ENCODE data around the gene FARS2. TPM values are rescaled to one million over a fixed set of nuclear protein-coding genes. Genes with fewer than 3 reads are reported as not detected.
"Not testable (repeated sequence)": the region's sequence is repeated elsewhere in the genome, so short reads cannot be mapped to it uniquely, and the experiment has no call there.

The FARS2 gene
- polyA plus RNA-seq, 2 donors: 5.0 to 10.5 TPM

DNA sequence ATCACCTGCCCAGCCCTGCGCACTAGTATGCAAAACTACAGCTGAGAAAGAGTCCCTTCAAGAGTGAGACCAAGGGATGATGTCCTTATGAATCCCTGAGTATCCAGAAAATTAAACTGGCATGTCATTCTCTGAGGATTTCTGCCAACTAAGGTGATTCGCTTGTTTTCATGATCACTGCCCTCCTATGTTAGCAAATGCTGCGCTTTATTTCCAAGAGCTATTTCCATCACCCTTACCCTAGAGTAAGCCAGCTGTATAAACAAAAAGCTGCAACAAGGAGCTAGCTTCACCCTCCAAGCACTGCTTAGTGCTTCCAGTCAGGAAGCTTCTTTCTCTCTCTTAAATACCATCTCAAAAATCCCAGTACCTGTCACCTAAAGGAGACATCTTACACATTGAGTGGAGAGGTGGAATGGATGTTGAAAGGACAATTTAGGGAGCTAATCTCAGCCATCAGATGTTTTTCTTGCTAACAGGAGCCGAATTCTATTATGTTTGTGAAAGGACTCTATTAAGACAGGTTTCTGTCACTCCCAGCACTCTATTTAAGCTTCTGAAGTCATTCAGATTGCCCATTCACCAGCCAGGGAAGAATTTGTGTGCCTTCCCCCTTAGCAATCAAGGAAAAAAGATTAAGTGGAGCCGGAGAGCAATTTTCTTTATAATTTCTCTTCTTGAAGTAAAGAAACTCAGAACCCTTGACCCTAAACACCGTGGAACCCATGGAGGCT is 423.2 kb downstream of the FARS2 start:
- no peaks in the 10 kb centered on the region for H3K4me1 ChIP-seq (ENCODE audit: control insufficient read depth in 2 of 2, insufficient read depth in 2 of 2, low read length in 1 of 2)
- H3K27ac ChIP-seq (ENCODE audit: low read depth in 2 of 2, low read length in 1 of 2): no peak overlapping the region
- no peaks in the 10 kb centered on the region for H3K9me3 ChIP-seq (ENCODE audit: control insufficient read depth in 2 of 2, insufficient read depth in 1 of 2, low read depth in 1 of 2, low read length in 1 of 2)
- no peak overlapping the region for H3K4me3 ChIP-seq (ENCODE audit: low read depth in 1 of 2, low read length in 2 of 2)
- no peaks in the 10 kb centered on the region for H3K27me3 ChIP-seq (ENCODE audit: control insufficient read depth in 1 of 2, insufficient read depth in 2 of 2, low read length in 2 of 2)
- H3K36me3 ChIP-seq (ENCODE audit: control insufficient read depth in 2 of 2, insufficient read depth in 2 of 2, low read length in 1 of 2): no peaks in the 10 kb centered on the region
- WGBS, 2 donors: 83 to 89% methylated on average over 6 of the region's 6 CpGs

- no peak overlapping the region for H3K27ac ChIP-seq (ENCODE audit: low read depth in 2 of 2, low read length in 1 of 2)
- no peaks in the 10 kb centered on the region for H3K27me3 ChIP-seq (ENCODE audit: control insufficient read depth in 1 of 2, insufficient read depth in 2 of 2, low read length in 2 of 2)
- H3K9me3 ChIP-seq (ENCODE audit: control insufficient read depth in 2 of 2, insufficient read depth in 1 of 2, low read depth in 1 of 2, low read length in 1 of 2): no peaks in the 10 kb centered on the region
- no peaks in the 10 kb centered on the region for H3K4me1 ChIP-seq (ENCODE audit: control insufficient read depth in 2 of 2, insufficient read depth in 2 of 2, low read length in 1 of 2)
- WGBS, 2 donors: 88 to 90% methylated on average over 13 of the region's 13 CpGs
- no peaks in the 10 kb centered on the region for H3K36me3 ChIP-seq (ENCODE audit: control insufficient read depth in 2 of 2, insufficient read depth in 2 of 2, low read length in 1 of 2)
- no peak overlapping the region for H3K4me3 ChIP-seq (ENCODE audit: low read depth in 1 of 2, low read length in 2 of 2)
Measured at GRCh38 chr6:5693225-5694145, 432.2 kb downstream of the FARS2 start.

DNA sequence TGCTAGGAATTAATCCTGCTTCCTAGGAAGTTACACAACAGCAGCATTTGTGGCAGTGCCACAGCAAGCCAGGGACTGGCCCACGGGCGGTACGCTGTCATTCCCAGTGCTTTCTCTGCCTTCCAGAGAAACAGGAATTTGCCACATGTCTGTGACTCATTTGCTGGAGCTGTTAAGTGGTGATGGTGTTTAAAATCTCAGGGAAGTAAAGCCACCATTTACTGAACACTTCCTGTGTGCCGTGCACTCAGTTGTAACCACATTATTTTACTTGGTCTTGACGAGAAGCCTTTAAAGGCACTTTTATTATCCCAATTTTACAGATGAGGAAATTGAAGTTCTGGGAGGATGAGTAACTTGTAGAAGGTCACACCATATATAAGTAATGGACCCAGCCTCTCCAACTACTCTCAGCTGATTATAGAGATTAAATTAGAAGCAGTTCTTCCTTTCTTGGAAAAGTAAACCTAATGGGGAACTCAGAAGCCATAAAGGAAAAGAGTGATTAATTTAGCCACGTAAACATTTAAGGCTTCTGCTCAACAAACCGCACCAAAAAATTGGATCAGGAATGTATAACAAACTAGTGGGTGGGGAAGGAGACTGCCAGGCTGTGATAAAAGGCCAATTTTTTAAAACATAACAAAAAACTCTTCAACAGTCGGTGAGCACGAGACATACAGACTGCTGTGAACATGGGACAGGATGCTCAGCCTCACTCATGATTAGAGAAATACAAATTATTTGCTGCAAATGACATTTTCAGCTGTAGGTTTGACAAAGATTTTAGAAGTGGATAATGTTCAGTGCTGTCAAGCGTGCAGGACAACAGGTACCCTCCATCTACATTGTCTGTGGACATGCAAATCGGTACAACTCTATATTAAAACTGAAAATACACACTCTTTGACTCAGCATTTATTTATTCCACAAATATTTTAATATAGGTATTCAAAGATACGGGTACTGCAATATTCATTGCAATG is 434.2 kb downstream of the FARS2 start:
- Histone ChIP-seq H3K36me3 (ENCODE audit: control insufficient read depth in 2 of 2, insufficient read depth in 2 of 2, low read length in 1 of 2) (no peaks in the 10 kb centered on the region), H3K27ac (ENCODE audit: low read depth in 2 of 2, low read length in 1 of 2) (peak overlapping the region; percentile 12 to 40), H3K27me3 (ENCODE audit: control insufficient read depth in 1 of 2, insufficient read depth in 2 of 2, low read length in 2 of 2) (no peaks in the 10 kb centered on the region), H3K9me3 (ENCODE audit: control insufficient read depth in 2 of 2, insufficient read depth in 1 of 2, low read depth in 1 of 2, low read length in 1 of 2) (no peaks in the 10 kb centered on the region), H3K4me1 (ENCODE audit: control insufficient read depth in 2 of 2, insufficient read depth in 2 of 2, low read length in 1 of 2) (peaks cover 0 to 3% of the 10 kb centered on the region in 2 donors), H3K4me3 (ENCODE audit: low read depth in 1 of 2, low read length in 2 of 2) (no peak overlapping the region)
- WGBS, 2 donors: 59 to 73% methylated on average over 12 of the region's 12 CpGs

DNA sequence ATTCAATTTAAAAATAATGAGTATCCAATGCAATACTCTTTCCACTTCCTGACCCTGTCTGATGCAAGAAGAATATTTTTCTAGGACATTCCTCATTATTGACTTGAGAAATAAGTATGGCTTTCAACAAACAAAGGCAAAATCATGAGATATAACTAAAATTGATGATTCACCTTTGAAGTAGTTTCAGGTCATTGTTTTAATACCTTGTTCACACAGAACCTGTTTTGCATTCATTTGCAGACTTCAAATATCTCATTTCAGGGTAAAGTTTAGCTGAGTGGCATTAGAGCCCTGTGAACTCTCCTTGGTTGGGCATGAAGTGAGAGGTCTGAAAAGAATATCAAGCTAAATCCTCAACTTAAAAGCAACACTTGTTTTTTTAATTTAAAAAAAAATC is 436.2 kb downstream of the FARS2 start:
- no peaks in the 10 kb centered on the region for H3K9me3 ChIP-seq (ENCODE audit: control insufficient read depth in 2 of 2, insufficient read depth in 1 of 2, low read depth in 1 of 2, low read length in 1 of 2)
- H3K36me3 ChIP-seq (ENCODE audit: control insufficient read depth in 2 of 2, insufficient read depth in 2 of 2, low read length in 1 of 2): no peaks in the 10 kb centered on the region
- no peak overlapping the region for H3K4me3 ChIP-seq (ENCODE audit: low read depth in 1 of 2, low read length in 2 of 2)
- no peaks in the 10 kb centered on the region for H3K27me3 ChIP-seq (ENCODE audit: control insufficient read depth in 1 of 2, insufficient read depth in 2 of 2, low read length in 2 of 2)
- no peak overlapping the region for H3K27ac ChIP-seq (ENCODE audit: low read depth in 2 of 2, low read length in 1 of 2)
- H3K4me1 ChIP-seq (ENCODE audit: control insufficient read depth in 2 of 2, insufficient read depth in 2 of 2, low read length in 1 of 2): peaks cover 0 to 3% of the 10 kb centered on the region in 2 donors

DNA sequence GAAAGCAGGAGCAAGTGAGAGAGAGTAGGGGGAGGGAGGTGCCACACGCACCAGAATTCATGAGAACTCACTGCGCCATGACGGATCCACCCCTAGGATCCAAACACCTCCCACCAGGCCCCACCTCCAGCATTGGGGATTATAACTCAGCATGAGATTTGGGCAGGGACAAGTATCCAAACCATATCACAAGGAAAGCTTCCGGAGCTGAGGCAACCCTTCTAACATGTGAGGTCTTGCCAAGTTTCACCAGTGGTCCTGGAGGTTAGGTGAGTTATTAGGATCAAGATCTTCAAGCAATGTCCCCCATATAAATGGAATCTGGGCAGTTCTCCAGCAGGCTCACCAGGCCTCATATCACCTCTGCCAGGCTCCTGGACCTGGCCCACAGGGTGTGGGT is 437.0 kb downstream of the FARS2 start:
- H3K9me3 ChIP-seq (ENCODE audit: control insufficient read depth in 2 of 2, insufficient read depth in 1 of 2, low read depth in 1 of 2, low read length in 1 of 2): no peaks in the 10 kb centered on the region
- no peaks in the 10 kb centered on the region for H3K27me3 ChIP-seq (ENCODE audit: control insufficient read depth in 1 of 2, insufficient read depth in 2 of 2, low read length in 2 of 2)
- H3K27ac ChIP-seq (ENCODE audit: low read depth in 2 of 2, low read length in 1 of 2): no peak overlapping the region
- H3K36me3 ChIP-seq (ENCODE audit: control insufficient read depth in 2 of 2, insufficient read depth in 2 of 2, low read length in 1 of 2): no peaks in the 10 kb centered on the region
- peaks cover 0 to 3% of the 10 kb centered on the region in 2 donors for H3K4me1 ChIP-seq (ENCODE audit: control insufficient read depth in 2 of 2, insufficient read depth in 2 of 2, low read length in 1 of 2)
- H3K4me3 ChIP-seq (ENCODE audit: low read depth in 1 of 2, low read length in 2 of 2): no peak overlapping the region
- 96 to 97% methylated on average over 4 of the region's 4 CpGs for WGBS, 2 donors

DNA sequence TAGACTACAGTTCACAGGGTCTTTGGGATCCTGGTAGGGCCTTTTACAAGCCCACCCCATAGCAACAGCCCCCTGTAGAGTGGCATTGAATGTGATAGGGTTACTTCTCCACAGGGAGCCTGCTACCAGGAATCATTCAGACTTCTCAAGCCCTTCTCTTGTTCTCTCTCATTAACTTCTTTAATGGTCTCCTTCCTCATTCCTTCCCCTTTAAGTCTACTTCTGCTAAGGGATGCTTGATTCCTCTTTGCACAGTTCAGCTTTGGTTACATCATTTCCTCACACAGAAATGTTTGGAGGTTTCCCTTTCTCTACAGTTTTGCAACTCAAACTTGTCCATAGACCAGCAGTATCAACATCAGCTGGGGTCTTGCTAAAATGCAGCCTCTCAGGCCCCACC is 437.8 kb downstream of the FARS2 start:
- not testable (repeated sequence) for H3K36me3 ChIP-seq (ENCODE audit: control insufficient read depth in 2 of 2, insufficient read depth in 2 of 2, low read length in 1 of 2); H3K4me1 ChIP-seq (ENCODE audit: control insufficient read depth in 2 of 2, insufficient read depth in 2 of 2, low read length in 1 of 2); H3K4me3 ChIP-seq (ENCODE audit: low read depth in 1 of 2, low read length in 2 of 2); H3K27ac ChIP-seq (ENCODE audit: low read depth in 2 of 2, low read length in 1 of 2); H3K9me3 ChIP-seq (ENCODE audit: control insufficient read depth in 2 of 2, insufficient read depth in 1 of 2, low read depth in 1 of 2, low read length in 1 of 2); H3K27me3 ChIP-seq (ENCODE audit: control insufficient read depth in 1 of 2, insufficient read depth in 2 of 2, low read length in 2 of 2)

DNA sequence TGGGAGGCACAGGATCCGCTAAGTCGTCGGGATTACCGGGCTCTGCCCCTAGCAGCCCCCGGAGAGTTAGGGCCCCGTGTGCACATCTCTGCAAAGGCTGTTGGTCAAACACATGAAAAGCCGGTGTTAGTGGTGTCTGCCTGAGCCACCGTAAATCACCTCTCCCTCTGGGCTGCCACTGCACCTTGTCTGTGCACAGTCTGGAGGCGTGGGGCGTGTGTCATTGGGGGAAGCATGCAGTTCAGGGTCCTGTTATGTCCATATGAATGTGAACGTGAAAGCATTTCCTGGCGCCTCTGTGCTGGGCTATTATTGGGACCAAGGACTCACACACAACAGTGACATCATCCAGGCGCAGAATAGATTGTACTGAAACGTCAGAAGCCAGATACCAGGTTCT is 439.9 kb downstream of the FARS2 start:
- Histone ChIP-seq H3K27ac (ENCODE audit: low read depth in 2 of 2, low read length in 1 of 2) (no peak overlapping the region), H3K36me3 (ENCODE audit: control insufficient read depth in 2 of 2, insufficient read depth in 2 of 2, low read length in 1 of 2) (peaks cover 0 to 3% of the 10 kb centered on the region in 2 donors), H3K4me1 (ENCODE audit: control insufficient read depth in 2 of 2, insufficient read depth in 2 of 2, low read length in 1 of 2) (peaks cover 0 to 3% of the 10 kb centered on the region in 2 donors), H3K9me3 (ENCODE audit: control insufficient read depth in 2 of 2, insufficient read depth in 1 of 2, low read depth in 1 of 2, low read length in 1 of 2) (no peaks in the 10 kb centered on the region), H3K4me3 (ENCODE audit: low read depth in 1 of 2, low read length in 2 of 2) (no peak overlapping the region), H3K27me3 (ENCODE audit: control insufficient read depth in 1 of 2, insufficient read depth in 2 of 2, low read length in 2 of 2) (no peaks in the 10 kb centered on the region)
- WGBS, 2 donors: 86 to 89% methylated on average over 14 of the region's 14 CpGs

DNA sequence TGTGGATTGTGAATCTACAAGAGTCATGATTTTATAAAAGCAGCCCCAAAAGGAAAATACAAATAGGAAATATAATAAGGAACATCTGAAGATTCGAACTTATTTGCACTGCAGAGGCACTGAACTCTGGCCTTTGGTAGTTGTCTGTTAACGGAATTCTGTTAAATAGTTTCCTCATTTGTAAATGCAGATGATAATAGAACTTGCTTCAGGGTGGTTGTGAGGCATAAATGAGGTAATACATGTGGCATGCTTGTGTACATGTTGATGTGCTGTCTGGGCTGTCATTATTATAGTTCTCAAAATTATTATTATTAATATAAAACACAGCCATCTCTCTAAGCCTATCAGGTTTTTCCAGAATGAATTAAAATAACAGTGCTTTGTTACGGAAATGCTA is 443.4 kb downstream of the FARS2 start:
- WGBS, 2 donors: 91 to 95% methylated on average over 3 of the region's 3 CpGs
- Histone ChIP-seq H3K27ac (ENCODE audit: low read depth in 2 of 2, low read length in 1 of 2) (no peak overlapping the region), H3K9me3 (ENCODE audit: control insufficient read depth in 2 of 2, insufficient read depth in 1 of 2, low read depth in 1 of 2, low read length in 1 of 2) (no peaks in the 10 kb centered on the region), H3K4me3 (ENCODE audit: low read depth in 1 of 2, low read length in 2 of 2) (no peak overlapping the region), H3K4me1 (ENCODE audit: control insufficient read depth in 2 of 2, insufficient read depth in 2 of 2, low read length in 1 of 2) (no peaks in the 10 kb centered on the region), H3K36me3 (ENCODE audit: control insufficient read depth in 2 of 2, insufficient read depth in 2 of 2, low read length in 1 of 2) (peaks cover 0 to 3% of the 10 kb centered on the region in 2 donors), H3K27me3 (ENCODE audit: control insufficient read depth in 1 of 2, insufficient read depth in 2 of 2, low read length in 2 of 2) (no peaks in the 10 kb centered on the region)

DNA sequence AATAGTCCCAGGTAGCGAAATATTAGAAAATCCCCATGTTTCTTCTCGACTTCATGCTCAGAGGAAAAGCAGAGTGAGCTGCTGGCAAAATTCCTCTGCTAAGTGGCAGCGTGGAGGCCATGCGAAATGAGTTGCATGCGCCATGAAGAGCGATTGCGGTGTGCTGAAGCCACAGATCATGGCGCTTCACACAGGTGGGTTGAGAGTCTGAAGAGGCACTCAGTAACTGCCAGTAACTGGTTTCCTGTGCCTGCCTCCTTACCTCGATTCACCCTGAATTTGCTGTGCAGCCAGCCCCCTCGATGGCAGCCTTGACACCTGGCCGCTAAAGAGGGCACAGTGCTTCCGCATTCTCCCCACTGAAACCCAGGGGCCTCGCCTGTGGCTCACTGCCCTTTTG is 443.9 kb downstream of the FARS2 start:
- 95 to 96% methylated on average over 13 of the region's 13 CpGs for WGBS, 2 donors
- no peaks in the 10 kb centered on the region for H3K27me3 ChIP-seq (ENCODE audit: control insufficient read depth in 1 of 2, insufficient read depth in 2 of 2, low read length in 2 of 2)
- no peak overlapping the region for H3K4me3 ChIP-seq (ENCODE audit: low read depth in 1 of 2, low read length in 2 of 2)
- no peak overlapping the region for H3K27ac ChIP-seq (ENCODE audit: low read depth in 2 of 2, low read length in 1 of 2)
- no peaks in the 10 kb centered on the region for H3K9me3 ChIP-seq (ENCODE audit: control insufficient read depth in 2 of 2, insufficient read depth in 1 of 2, low read depth in 1 of 2, low read length in 1 of 2)
- H3K4me1 ChIP-seq (ENCODE audit: control insufficient read depth in 2 of 2, insufficient read depth in 2 of 2, low read length in 1 of 2): no peaks in the 10 kb centered on the region
- peaks cover 0 to 3% of the 10 kb centered on the region in 2 donors for H3K36me3 ChIP-seq (ENCODE audit: control insufficient read depth in 2 of 2, insufficient read depth in 2 of 2, low read length in 1 of 2)

All from esophagus (tissue), 2 donors.